HG02852 (cell line): ENCODE measurements around the gene PLXNA4.

Source experiments
- ATAC-seq: cut with Tn5 transposase; IDR thresholded peaks from one replicate; pipeline ENCODE4 v1.9.1; 2021; ENCODE audit warnings: mild to moderate bottlenecking, moderate library complexity; ENCODE audit not compliant: unreplicated experiment

PLXNA4 gene

GRCh38 chr7:132443761-132444520 is 132.3 kb downstream of the PLXNA4 start:
- ATAC-seq: no peak

- ATAC-seq: no peak
Observed at GRCh38 chr7:132441935-132442334, 134.3 kb downstream of the PLXNA4 start.

- no peak for ATAC-seq
Observed at GRCh38 chr7:132440151-132440550, 136.1 kb downstream of the PLXNA4 start.

- ATAC-seq: no peak
Observed at GRCh38 chr7:132438926-132439325, 137.3 kb downstream of the PLXNA4 start.

GRCh38 chr7:132437730-132438129 is 138.5 kb downstream of the PLXNA4 start:
- ATAC-seq: no peak

- ATAC-seq: no peak
Observed at GRCh38 chr7:132436121-132436520, 140.1 kb downstream of the PLXNA4 start.

- no peak for ATAC-seq
Observed at GRCh38 chr7:132435016-132435990, 141.0 kb downstream of the PLXNA4 start.

- ATAC-seq: no peak
Observed at GRCh38 chr7:132434041-132434440, 142.2 kb downstream of the PLXNA4 start.

- no peak for ATAC-seq
Observed at GRCh38 chr7:132433301-132433700, 143.0 kb downstream of the PLXNA4 start.

GRCh38 chr7:132430861-132431822 is 145.1 kb downstream of the PLXNA4 start:
- no peak for ATAC-seq

- no peak for ATAC-seq
Observed at GRCh38 chr7:132430041-132430855, 146.0 kb downstream of the PLXNA4 start.

- no peak for ATAC-seq
Observed at GRCh38 chr7:132429181-132429580, 147.1 kb downstream of the PLXNA4 start.

GRCh38 chr7:132428247-132428919 is 147.9 kb downstream of the PLXNA4 start:
- ATAC-seq: no peak

GRCh38 chr7:132425942-132426341 is 150.3 kb downstream of the PLXNA4 start:
- ATAC-seq: no peak

- ATAC-seq: no peak
Observed at GRCh38 chr7:132424821-132425724, 151.2 kb downstream of the PLXNA4 start.

GRCh38 chr7:132424277-132424676 is 152.0 kb downstream of the PLXNA4 start:
- ATAC-seq: no peak

- no peak for ATAC-seq
Observed at GRCh38 chr7:132423594-132424200, 152.6 kb downstream of the PLXNA4 start.
